Measurements from ENCODE around the gene MSANTD1.

Gene MSANTD1

DNA sequence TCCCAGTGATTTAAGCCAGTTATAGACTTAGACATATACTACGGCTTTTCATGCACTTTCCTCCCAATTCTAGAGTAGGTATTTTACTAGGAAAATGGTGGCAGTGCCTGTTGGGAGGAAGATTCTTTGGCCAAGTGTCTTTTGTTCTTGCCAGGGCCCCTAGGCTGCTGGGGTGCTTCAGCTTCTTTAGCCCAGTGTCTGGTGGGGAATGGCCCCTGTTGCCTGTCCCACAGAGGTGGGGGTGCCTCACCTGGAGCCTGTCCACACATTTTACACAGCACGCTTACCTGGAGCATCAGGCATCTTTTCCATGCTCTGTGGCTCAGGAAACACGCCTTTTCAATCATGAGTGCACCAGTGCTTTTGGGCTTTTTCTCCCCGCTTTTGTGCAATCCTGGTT is 33.2 kb upstream of the MSANTD1 start:
- no peak for DNase-seq (ENCODE audit: low read depth in 2 of 2)

DNA sequence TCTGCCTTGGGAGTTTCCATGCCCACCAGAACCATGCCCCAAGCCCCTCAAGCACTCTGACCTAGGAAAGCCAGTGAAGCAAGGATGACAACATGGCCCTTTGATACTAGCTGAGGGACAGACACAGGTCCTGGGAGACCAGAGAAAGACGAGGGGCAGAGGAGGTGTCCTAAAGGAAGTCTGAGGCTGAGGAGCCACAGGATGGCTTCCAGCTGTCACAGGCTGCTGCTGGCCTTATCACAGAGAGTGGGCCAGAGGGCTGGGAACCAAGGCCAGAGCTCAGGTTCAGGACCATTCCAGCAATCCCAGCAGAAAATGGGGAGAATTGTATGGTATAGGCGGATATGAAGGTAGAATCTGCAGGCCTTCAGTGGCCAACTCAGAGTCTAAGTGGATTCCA is 31.7 kb upstream of the MSANTD1 start:
- no peak for DNase-seq (ENCODE audit: low read depth in 2 of 2)

DNA sequence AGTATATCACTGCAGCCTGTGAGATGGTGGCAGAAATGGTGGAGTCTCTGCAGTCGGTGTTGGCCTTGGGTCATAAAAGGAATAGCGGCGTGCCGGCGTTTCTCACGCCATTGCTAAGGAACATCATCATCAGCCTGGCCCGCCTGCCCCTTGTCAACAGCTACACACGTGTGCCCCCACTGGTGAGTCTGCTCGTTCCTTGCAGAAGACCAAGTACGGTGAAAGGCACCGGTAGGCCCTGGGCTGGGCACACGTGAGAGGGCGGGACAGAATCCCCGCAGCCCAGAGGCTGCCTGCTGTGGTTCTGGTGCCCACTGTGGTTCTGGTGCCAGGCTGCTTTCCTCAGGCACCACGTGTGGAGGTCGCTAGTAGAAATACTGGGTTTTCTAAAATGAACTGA is 31.2 kb upstream of the MSANTD1 start:
- no peak for DNase-seq (ENCODE audit: low read depth in 2 of 2)

DNA sequence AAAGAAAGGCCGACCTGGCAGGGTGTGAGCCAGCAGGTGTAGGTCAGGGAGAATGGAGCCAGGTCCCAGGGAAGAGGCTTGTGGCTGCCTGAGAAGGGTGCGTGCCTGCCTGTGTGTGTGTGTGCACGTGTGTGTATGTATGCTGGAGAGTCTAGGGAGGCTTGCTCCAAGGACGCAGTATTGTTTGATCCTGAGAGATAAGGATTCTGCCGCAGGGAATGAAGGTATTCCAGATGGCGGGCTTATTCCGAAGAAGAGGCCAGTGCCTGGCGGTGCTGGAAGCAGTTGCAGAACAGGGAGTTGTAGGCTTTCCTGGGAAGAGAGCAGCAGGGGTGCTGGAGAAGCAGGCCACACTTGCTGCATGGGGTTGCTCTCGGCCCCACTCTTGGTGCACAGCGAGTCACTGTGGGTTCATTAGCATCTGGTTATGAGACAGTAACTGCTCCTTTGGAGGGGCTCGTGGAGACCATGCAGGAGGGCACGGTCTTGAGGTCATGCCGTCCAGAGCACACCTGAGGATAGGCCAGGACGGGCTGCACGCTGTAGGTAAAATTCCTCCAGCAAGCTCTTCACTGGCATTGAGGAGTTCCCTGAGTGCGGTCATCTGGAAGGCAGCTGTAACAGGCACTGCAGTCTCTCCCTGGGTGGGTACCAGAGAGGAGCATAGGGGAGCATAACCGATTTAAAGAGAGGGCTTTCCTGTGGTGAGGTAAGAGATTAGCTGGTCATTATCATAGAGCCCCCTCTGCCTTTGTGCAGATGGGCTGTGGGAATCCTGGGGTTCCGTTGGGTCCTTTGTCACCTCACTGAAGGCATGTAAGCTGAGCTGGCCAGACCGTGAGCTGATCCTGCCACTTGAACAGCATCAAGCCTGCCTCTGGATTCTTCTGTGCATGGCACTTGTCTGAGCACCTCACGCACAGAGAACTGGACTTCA is 29.9 kb upstream of the MSANTD1 start:
- DNase-seq (ENCODE audit: low read depth in 2 of 2): no peak

DNA sequence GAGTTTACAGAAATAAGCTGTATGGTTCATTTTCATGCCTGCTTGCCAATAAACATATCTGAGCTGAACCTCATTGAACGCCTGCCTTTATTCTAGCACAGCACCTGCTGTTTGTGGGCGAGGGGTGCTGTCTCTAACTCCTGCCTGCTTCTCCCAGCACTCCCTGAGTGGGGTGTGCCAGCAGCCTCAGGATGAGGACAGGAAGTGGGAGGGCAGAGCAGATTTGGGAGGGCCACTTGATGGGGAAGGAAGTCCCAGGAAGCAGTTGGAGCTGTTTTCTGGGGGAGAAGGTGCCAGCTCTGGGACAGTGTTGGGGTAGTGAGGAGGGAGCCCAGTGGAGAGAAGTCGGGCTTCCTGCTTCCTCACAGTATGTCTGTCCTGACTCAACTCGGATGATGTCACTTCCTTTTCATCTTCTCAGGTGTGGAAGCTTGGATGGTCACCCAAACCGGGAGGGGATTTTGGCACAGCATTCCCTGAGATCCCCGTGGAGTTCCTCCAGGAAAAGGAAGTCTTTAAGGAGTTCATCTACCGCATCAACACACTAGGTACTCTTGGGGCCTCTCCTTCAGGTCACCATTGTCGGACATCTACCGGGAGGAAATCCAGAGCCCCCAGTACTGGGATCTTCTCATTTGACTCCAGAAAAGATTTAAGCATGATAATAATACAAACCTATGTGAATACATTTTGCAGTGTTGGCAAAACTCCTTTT is 29.0 kb upstream of the MSANTD1 start:
- DNase-seq (ENCODE audit: low read depth in 2 of 2): no peak

DNA sequence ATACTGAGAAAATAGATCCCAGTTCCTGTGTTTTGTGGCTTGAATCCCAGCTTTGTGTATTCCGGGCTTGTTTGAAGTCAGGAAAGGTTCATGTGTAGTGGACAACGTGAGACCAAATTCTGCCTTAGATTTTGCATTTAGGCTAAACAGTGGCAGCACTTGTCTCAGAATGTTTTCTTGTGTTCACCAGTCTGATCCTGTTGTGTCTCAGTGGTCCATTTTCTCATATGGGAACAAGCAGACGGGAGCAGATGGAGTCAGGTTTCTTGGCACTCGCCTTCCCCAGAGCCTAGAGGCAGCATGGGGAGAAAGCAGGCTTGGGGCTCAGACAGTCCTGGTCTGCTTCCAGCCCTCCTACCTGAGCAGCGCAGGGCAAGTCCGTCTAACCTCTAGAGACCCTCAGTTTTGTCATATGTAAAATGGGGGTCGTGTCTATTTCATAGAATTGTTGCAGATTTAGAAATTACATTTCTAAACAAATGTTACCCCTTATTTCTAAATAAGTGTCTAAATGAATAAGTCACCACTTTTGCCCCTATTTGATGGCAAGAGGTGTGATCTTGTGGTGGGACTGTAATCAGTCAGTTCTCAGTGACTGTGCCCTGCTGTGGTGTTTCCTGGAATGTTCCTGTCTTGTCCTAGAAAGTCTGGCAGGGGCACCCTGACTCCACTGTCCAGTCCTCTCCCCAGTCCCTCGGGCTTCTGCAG is 28.3 kb upstream of the MSANTD1 start:
- DNase-seq (ENCODE audit: low read depth in 2 of 2): no peak

DNA sequence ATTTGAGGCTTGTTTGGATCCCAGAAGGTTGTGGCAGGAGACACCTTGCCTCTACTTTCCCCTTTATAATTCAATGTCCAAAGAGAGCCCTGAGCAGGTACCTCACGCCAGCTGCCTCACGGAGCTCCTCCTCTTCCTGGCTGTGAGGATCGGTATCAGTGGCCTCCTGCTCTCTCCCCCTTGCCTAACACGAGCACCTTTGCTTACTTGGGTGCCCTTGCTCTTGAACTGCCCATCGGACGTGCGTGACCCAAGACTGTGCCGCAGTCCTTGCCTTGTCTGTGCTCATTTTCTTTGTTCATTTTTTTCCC is 27.8 kb upstream of the MSANTD1 start:
- DNase-seq (ENCODE audit: low read depth in 2 of 2): no peak

DNA sequence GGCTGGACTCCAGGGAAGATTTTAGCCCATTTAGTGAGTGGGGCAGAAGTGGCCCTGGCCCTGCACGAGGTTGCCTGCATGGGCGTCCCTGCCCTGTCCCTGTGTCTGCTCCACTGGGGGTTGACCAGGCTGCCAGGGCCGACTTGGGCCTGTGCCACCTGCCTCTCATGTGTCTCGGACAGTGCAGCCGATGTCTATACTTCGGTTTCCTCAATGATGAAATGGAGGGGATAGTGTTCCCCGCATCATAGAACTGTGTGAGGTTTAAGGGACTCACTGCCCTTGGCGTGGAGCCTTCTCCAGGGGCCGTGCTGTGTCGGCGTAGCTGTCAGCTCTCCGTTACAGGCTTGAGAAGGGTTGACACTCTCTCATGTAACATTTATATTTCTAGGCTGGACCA is 27.0 kb upstream of the MSANTD1 start:
- DNase-seq (ENCODE audit: low read depth in 2 of 2): no peak

DNA sequence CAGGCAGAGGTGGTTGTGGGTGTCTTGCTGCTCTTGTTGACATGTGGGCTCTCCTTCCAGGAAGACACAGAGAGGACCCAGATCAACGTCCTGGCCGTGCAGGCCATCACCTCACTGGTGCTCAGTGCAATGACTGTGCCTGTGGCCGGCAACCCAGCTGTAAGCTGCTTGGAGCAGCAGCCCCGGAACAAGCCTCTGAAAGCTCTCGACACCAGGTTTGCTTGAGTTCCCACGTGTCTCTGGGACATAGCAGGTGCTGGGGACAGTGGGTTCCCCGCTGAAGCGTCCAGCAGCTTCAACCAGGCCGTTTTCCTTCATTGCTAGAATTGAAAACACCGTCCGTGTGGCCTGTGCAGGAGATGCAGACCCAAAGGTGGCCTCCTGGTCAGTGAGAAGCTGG is 25.6 kb upstream of the MSANTD1 start:
- no peak for DNase-seq (ENCODE audit: low read depth in 2 of 2)

DNA sequence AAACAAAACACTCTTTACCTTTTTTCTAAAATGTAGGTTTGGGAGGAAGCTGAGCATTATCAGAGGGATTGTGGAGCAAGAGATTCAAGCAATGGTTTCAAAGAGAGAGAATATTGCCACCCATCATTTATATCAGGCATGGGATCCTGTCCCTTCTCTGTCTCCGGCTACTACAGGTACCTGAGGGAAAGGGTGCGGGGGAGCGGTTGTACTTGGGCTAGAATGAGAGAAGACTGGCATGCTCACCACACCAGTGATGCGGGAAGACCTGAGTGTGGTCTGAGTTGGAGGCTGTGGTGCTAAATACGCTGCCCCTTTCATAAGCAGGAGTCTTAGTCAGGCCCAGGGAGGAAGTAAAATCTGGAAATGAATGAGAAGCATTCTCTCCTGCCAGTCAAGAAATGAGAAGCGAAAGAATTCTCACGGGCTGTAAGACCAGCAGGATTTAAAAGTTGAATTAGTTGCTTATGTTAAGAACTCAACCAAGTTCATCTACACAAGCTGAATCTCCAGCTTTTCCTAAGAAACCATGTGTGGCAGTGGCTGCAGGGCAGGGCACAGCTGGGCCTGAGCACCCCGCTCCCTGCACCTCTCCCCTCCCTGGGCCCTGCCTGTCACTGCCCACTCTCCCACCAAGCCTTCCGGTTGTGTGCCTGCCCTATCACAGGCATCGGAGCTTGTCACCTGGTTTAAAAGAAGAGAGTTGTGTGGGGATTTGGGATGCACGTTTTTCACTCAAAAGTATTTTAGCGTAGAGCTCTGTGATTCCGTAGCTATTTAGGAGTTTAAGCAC is 24.8 kb upstream of the MSANTD1 start:
- DNase-seq (ENCODE audit: low read depth in 2 of 2): no peak

DNA sequence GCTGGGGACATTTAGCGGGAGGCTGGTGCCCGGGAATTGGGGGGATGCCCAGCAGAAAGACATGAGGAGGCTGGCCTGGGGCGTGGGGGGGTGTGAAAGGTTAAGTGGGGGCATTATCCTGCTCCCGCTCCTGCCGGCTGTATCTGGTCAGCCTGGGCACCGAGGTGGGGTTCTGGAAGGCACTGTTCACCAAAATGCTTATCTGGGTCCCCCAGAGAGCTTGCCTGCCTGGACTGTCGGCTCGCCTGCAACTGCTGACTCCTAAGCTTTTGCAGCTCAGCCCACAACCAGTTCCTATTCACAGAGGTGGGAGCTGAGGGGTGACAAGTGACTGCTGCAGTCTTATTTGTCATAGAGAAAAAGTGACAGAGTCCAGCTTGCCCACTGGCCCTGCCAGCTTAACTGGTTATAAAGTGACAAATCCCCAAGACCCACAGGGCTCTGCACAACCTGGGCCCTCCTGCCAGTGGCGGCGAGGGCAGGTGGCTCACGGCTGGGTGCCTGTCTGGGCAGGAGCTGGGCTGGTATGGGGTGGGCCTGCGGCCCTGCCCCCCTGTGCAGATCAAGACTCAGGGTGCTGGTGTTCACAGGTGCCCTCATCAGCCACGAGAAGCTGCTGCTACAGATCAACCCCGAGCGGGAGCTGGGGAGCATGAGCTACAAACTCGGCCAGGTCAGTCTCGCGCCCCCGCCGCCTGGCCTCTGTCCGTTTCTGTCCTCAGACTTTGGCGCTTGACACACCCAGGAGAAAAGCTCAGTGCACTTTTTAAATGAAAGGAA is 23.7 kb upstream of the MSANTD1 start:
- no peak for DNase-seq (ENCODE audit: low read depth in 2 of 2)

DNA sequence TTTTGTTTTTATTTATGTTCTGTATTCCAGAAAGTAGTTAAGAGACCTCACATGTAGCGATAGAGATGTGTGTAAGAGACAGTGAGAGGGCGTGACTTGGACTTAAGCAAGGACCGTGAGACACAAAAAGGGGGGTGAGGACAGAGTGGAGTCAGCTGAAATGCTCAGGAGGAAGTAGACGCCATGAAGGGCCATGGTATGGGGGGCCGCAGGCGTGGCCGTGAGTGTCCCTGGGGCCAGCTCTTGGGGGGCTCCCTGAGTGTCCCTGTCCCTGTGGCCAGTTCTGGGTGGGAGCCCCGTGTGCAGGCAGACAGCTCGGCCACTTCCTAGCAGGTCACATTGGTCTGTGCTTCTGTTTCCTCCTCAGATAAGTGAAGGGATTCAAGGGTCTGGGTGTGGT is 23.0 kb upstream of the MSANTD1 start:
- no peak for DNase-seq (ENCODE audit: low read depth in 2 of 2)

DNA sequence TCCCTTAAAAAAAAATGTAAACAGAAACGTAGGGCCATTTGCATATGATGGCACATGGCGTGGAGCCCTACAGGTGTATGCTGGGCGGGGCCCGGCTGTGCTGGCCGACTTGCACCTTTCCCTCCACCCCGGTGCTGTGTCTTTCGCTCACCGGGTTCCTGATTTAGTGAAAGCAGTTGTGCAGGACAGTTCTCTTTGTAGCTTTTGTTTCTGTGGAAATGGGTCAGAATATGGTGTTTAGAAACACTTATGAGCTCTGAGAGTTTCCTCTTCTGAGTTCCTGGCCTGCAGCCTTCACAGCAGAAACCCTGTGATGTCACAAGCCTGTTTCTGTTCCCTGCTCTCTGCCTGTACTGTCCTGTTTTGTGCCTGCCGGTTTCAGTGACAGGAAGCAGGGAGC is 22.5 kb upstream of the MSANTD1 start:
- DNase-seq (ENCODE audit: low read depth in 2 of 2): no peak

DNA sequence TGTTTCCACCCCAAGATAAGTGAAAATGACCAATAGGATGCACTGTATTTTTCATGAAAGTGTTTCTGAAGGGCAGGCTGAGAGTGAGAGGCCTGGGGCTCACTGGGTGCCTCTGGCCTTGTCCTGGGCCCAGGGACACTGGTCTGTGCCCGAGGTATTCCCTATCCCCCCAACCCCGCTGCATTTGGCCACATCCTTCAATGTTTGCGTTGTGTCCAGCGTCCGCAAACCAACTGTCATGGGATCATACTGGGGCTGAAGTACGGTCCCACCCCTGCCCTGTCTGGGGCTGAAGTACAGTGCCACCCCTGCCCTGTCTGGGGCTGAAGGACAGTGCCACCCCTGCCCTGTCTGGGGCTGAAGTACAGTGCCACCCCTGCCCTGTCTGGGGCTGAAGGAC is 22.0 kb upstream of the MSANTD1 start:
- DNase-seq (ENCODE audit: low read depth in 2 of 2): no peak

DNA sequence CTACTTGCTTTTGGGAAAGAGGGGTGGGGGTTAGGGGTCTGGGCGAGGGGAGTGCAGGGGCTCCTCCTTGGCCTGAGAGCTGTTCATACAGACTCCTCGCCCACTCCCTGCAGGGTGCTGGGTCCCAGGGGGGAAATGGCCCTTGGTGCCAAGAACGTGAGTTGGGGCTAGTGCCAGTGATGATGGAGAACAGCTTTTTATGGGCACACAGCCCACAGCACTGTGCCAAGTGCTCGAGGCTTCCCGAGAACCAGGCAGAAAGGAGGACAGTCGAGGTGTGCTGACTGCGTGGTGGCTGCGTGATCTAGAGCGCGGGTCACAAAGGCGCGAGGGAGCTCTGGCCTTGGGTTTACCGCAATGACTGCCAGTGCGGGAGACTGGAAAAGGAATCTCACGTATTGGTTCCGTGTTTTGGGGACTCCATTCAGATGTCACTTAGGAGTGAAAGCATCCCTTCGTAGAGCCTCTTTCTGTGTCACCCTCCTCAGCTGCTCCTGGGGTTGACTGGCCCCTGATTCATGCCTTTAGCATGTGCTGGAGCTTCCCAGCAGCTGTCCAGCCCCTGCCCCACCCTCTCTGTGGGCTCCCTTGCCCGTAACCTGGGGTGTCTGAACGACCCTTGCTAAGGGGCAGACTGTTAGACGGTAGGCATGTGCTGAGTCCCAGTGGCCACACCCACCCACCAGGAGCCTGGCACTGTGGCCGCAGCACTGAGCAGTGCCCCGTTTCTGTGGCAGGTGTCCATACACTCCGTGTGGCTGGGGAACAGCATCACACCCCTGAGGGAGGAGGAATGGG is 20.9 kb upstream of the MSANTD1 start:
- no peak for DNase-seq (ENCODE audit: low read depth in 2 of 2)

DNA sequence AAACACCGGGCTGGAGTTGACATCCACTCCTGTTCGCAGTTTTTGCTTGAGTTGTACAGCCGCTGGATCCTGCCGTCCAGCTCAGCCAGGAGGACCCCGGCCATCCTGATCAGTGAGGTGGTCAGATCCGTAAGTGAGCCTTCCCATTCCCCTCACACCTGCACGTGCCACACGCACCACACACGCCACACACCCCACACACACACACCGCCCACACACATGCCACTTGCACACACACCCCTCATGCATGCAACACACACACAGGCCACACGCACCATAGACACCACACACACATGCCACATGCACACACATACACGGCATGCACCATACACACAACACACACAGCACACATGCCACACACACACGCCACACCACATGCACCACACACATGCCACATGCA is 20.1 kb upstream of the MSANTD1 start:
- DNase-seq (ENCODE audit: low read depth in 2 of 2): no peak

DNA sequence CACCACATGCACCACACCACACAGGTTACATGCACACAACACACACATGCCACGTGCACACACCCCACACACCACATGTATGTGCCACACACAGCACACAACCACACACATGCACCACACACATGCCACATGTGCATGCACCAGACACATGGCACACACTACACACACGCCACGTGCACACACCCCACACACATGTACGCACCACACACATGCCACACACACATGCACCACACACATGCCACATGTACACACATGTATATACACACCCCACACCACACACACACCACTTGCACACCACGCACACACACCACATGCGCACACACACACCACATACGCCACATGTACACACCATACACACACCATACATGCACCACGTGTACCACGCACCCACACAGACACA is 19.6 kb upstream of the MSANTD1 start:
- DNase-seq (ENCODE audit: low read depth in 2 of 2): no peak

DNA sequence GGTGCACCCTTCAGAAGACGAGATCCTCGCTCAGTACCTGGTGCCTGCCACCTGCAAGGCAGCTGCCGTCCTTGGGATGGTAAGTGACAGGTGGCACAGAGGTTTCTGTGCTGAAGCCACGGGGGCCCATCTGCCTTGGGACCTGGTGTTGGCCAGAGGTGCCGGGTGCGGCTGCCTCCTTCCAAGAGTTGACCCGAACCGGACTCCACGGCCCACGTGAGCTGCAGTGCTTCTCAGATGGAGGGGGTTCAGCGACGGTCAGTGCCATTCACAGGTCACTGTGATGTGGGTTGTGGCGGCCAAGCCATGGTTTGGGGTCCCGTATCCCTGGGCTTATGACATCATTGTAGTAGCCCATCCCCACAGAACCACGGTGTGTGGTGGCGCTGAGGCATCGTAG is 19.0 kb upstream of the MSANTD1 start:
- no peak for DNase-seq (ENCODE audit: low read depth in 2 of 2)

DNA sequence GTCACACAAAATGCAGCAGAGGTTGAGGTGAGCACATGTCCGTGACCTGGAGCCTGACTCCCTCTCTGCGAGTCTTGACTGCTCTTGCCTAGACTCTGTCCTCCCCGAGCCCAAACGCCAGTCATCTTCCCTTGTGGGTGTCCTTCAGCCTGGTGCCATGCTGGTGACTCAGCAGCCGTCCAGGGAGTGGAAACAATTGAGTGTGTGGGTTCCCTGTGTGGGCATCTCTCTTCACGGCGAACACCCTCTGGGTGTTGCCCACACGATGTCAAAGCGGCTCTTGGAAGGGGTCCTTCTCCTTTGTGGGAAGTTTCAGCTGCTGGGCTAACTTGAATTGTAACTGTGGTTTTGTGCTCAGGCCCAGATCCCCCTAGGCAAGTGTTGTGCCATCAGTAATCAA is 17.5 kb upstream of the MSANTD1 start:
- no peak for DNase-seq (ENCODE audit: low read depth in 2 of 2)

DNA sequence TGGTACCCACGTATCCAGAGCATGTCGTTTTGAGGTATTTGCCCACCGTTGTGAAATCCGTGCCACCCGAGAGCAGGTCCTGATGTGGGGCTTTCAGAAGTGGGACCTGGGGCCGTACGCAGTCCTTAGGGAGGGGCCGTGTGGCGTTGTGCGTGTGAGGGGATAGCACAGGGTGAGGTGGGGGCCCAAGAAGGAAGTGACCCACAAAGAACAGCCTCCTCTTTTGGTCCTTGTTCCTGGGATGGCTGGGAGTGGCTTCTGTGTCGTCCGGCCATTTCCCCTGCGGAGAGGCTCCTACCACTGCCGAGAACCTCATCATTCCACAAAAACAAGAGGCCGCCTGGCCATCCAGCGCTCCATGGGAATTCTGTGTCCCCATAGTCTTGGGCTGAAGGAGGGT is 17.0 kb upstream of the MSANTD1 start:
- DNase-seq (ENCODE audit: low read depth in 2 of 2): no peak
